Activated CD8-positive, alpha-beta T cell treated with anti-CD3 and anti-CD28 coated beads for 36 hours (primary cell): ENCODE measurements around the gene PIK3C2G. TPM values are rescaled to one million over a fixed set of nuclear protein-coding genes. Genes with fewer than 3 reads are reported as not detected.

ENCODE experiments used
- ATAC-seq: fragments of 200-7000 bp; cut with Tn5 transposase; one replicate; pipeline ENCODE4 v1.10.0; 2021; ENCODE audit warnings: mild to moderate bottlenecking, moderate library complexity
- CTCF ChIA-PET: fragments of 350-600 bp; sonication (Branson Sonifier 250); formaldehyde crosslinking; loops from one replicate; lab custom pipeline; 2021; ENCODE audit warnings: antibody characterized with exemption; lab: Charles Lee
- POLR2A ChIA-PET: fragments of 350-600 bp; sonication (Branson Sonifier 250); formaldehyde crosslinking; loops from one replicate; lab custom pipeline; 2021; ENCODE audit warnings: antibody characterized with exemption; lab: Charles Lee
- DNase-seq: peaks from one replicate; pipeline ENCODE4 v3.0.0-alpha.2; 2020
- H3K27ac Mint-ChIP-seq: one replicate; pipeline ENCODE4 v1.8.0; 2021; ENCODE audit warnings: mild to moderate bottlenecking, mixed read lengths
- H3K27me3 Mint-ChIP-seq: one replicate; pipeline ENCODE4 v1.8.0; 2021; ENCODE audit warnings: mixed read lengths
- H3K36me3 Mint-ChIP-seq: one replicate; pipeline ENCODE4 v1.8.0; 2021; ENCODE audit warnings: low read depth, mixed read lengths
- H3K4me1 Mint-ChIP-seq: one replicate; pipeline ENCODE4 v1.8.0; 2021; ENCODE audit warnings: low read depth, mixed read lengths
- H3K4me3 Mint-ChIP-seq: one replicate; pipeline ENCODE4 v1.8.0; 2021; ENCODE audit warnings: mild to moderate bottlenecking, moderate library complexity, mixed read lengths
- H3K9me3 Mint-ChIP-seq: one replicate; pipeline ENCODE4 v1.8.0; 2021; ENCODE audit warnings: mixed read lengths
- intact Hi-C: fragments of 100-400 bp; cut with micrococcal nuclease; formaldehyde crosslinking; loops from one replicate; pipeline ENCODE4 v1.10.0; 2022
- total RNA-seq, 2 experiments: library from RNA; stranded (reverse); gene quantifications; one replicate each; pipeline ENCODE4 v1.2.3, GENCODE V29; 2021
- TF ChIP-seq, protein P1 (sequence below): fragments of 200-600 bp; IDR thresholded peaks from one replicate; pipeline ENCODE4 v1.8.0; 2022; ENCODE audit warnings: antibody characterized with exemption, mild to moderate bottlenecking

PIK3C2G gene, protein sequence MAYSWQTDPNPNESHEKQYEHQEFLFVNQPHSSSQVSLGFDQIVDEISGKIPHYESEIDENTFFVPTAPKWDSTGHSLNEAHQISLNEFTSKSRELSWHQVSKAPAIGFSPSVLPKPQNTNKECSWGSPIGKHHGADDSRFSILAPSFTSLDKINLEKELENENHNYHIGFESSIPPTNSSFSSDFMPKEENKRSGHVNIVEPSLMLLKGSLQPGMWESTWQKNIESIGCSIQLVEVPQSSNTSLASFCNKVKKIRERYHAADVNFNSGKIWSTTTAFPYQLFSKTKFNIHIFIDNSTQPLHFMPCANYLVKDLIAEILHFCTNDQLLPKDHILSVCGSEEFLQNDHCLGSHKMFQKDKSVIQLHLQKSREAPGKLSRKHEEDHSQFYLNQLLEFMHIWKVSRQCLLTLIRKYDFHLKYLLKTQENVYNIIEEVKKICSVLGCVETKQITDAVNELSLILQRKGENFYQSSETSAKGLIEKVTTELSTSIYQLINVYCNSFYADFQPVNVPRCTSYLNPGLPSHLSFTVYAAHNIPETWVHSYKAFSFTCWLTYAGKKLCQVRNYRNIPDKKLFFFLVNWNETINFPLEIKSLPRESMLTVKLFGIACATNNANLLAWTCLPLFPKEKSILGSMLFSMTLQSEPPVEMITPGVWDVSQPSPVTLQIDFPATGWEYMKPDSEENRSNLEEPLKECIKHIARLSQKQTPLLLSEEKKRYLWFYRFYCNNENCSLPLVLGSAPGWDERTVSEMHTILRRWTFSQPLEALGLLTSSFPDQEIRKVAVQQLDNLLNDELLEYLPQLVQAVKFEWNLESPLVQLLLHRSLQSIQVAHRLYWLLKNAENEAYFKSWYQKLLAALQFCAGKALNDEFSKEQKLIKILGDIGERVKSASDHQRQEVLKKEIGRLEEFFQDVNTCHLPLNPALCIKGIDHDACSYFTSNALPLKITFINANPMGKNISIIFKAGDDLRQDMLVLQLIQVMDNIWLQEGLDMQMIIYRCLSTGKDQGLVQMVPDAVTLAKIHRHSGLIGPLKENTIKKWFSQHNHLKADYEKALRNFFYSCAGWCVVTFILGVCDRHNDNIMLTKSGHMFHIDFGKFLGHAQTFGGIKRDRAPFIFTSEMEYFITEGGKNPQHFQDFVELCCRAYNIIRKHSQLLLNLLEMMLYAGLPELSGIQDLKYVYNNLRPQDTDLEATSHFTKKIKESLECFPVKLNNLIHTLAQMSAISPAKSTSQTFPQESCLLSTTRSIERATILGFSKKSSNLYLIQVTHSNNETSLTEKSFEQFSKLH (N-terminal part only)
- not detected for total RNA-seq

DNA sequence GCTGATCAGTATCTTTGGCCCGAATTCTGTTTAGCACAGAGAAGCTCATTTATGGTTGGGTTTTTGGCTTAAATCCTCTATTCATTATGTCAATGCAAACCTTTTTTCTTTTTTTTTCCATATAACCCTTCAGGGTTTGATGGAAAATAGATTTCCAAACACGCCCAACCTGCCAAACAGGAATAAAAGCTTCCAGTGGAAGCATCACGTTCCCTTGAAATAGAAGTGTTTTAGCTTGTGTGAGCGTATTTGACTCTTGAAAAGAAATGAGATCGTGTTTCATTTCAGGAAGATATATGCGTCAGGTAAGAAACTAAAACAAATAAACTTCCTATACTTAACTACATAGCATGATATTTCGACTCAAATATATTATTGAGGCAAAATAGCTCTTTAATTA, at the start of gene PIK3C2G:
Gene PIK3C2G, plus strand, starts transcription at position 246 of the 400 bp plus-strand sequence. CDS start 20,564 bp downstream, outside the sequence.
- no peak within 1 kb of the TSS for H3K27ac Mint-ChIP-seq
- no peaks in the 10 kb centered on the region for H3K4me1 Mint-ChIP-seq
- no peak for ATAC-seq
- DNase-seq, result no peak
- H3K4me3 Mint-ChIP-seq, result no peak within 1 kb of the TSS
- no peaks in the 10 kb centered on the region for H3K36me3 Mint-ChIP-seq
- no peaks in the 10 kb centered on the region for H3K9me3 Mint-ChIP-seq
- TF ChIP-seq, protein P1, sequence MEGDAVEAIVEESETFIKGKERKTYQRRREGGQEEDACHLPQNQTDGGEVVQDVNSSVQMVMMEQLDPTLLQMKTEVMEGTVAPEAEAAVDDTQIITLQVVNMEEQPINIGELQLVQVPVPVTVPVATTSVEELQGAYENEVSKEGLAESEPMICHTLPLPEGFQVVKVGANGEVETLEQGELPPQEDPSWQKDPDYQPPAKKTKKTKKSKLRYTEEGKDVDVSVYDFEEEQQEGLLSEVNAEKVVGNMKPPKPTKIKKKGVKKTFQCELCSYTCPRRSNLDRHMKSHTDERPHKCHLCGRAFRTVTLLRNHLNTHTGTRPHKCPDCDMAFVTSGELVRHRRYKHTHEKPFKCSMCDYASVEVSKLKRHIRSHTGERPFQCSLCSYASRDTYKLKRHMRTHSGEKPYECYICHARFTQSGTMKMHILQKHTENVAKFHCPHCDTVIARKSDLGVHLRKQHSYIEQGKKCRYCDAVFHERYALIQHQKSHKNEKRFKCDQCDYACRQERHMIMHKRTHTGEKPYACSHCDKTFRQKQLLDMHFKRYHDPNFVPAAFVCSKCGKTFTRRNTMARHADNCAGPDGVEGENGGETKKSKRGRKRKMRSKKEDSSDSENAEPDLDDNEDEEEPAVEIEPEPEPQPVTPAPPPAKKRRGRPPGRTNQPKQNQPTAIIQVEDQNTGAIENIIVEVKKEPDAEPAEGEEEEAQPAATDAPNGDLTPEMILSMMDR, result no peak
- ChIA-PET CTCF (interaction anchor here (1.9 kb wide), 1 partner anchor 11 kb away, joined by 12 read pairs; no protein-coding TSS in a partner anchor), POLR2A (no interaction called here)
- H3K27me3 Mint-ChIP-seq, result no peaks in the 10 kb centered on the region
- intact Hi-C loops, result no loop called here

DNA sequence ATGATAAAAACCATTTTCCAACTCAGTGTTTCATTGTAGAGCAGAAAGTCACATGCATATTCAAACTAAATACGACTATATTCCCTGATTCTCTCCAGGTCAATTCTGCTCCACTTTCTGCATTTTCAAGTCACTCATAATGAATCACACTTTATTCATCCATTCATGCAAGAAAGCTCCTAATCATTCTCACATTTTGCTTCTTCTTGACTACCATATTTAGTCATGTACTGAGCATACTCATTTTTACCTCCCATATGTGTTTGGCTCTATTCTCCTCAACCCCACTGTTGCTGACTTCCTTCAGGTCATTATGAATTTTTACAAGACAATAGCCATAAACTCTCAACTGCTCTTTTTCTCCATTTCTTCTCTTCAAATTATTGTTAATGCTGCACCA, 43.4 kb upstream of the PIK3C2G start:
- no peaks in the 10 kb centered on the region for H3K27me3 Mint-ChIP-seq
- intact Hi-C loops, result no loop called here

DNA sequence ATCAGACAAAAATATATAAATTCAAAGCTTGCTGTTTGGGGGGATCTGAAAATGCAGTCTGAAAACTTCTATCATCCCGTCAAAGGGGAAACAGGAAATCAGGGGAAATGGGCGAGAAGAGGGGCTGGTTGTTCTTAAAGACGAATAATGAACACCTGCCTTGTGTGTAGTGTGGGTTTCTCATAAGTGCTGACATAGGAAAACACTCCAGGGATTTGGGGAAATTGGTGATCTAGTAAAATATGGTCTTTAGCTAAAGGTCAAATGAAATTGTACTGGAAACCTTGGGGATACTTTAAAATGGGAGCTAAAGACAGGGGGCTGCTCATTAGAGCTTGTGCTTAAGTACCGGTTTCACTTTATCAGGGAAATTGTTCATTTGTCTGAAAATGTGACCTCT, 39.6 kb upstream of the PIK3C2G start:
- ATAC-seq, result no peak
- no peak for DNase-seq
- Mint-ChIP-seq H3K9me3 (no peaks in the 10 kb centered on the region), H3K4me1 (no peaks in the 10 kb centered on the region), H3K27me3 (no peaks in the 10 kb centered on the region), H3K27ac (no peak overlapping the region), H3K36me3 (no peaks in the 10 kb centered on the region), H3K4me3 (no peak overlapping the region)
- ChIA-PET POLR2A (no interaction called here), CTCF (interaction anchor here (0.7 kb wide), 1 partner anchor 28 kb away, joined by 3 read pairs; no protein-coding TSS in a partner anchor)
- TF ChIP-seq, protein P1, result no peak
- intact Hi-C loops, result no loop called here

More for the DNA sequence above, 43.4 kb upstream of the PIK3C2G start:
- no peak overlapping the region for H3K4me3 Mint-ChIP-seq
- H3K27ac Mint-ChIP-seq, result no peak overlapping the region
- TF ChIP-seq, protein P1, result no peak
- ATAC-seq (no peak), DNase-seq (no peak)
- ChIA-PET CTCF (no interaction called here), POLR2A (no interaction called here)
- peaks cover 1% of the 10 kb centered on the region for H3K9me3 Mint-ChIP-seq
- H3K36me3 Mint-ChIP-seq, result no peaks in the 10 kb centered on the region
- H3K4me1 Mint-ChIP-seq, result no peaks in the 10 kb centered on the region

DNA sequence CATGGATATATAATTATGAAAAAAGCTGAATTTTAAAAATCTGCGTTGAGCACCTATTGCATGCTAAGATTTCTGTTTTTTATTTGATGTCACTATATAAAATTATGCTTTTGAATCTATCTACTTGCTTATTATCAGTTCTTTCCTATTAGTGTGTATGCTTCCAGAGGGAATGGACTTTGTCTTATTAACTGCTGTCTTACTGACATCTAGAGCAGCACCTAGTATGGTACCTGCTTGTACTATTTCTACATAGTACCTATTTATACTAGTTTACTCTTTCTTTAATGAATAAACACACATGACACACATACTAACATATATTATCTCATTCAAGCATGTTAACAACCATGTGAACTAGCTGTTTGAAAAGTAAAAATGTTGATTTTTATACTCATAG, 38.6 kb upstream of the PIK3C2G start:
- no peaks in the 10 kb centered on the region for H3K36me3 Mint-ChIP-seq
- ChIA-PET CTCF (no interaction called here), POLR2A (no interaction called here)
- H3K27me3 Mint-ChIP-seq, result no peaks in the 10 kb centered on the region
- DNase-seq (no peak), ATAC-seq (no peak)
- H3K4me3 Mint-ChIP-seq, result no peak overlapping the region
- no peaks in the 10 kb centered on the region for H3K9me3 Mint-ChIP-seq
- intact Hi-C loops, result no loop called here
- no peak overlapping the region for H3K27ac Mint-ChIP-seq
- TF ChIP-seq, protein P1, result no peak
- H3K4me1 Mint-ChIP-seq, result no peaks in the 10 kb centered on the region
